ENCODE measurements around the gene DDX4.

GRCh38 chr5:55732585-55732984, 5.3 kb upstream of the DDX4 start:
- TF ChIP-seq CTCF (IDR thresholded peaks at IDR 0.05): no peak
- TF ChIP-seq POLR2AphosphoS5 (IDR thresholded peaks at IDR 0.05): no peak
- no peak for TF ChIP-seq POLR2A (IDR thresholded peaks at IDR 0.05)

Data from upper lobe of left lung (tissue), 4 donors.